Measurements from ENCODE around the gene LRP5. TPM values are rescaled to one million over a fixed set of nuclear protein-coding genes. Genes with fewer than 3 reads are reported as not detected.
"Not testable (repeated sequence)": the region's sequence is repeated elsewhere in the genome, so short reads cannot be mapped to it uniquely, and the experiment has no call there.

Gene LRP5
- total and polyA plus RNA-seq, 9 donors: 3.1 to 63.8 (median 47.2) TPM

DNA sequence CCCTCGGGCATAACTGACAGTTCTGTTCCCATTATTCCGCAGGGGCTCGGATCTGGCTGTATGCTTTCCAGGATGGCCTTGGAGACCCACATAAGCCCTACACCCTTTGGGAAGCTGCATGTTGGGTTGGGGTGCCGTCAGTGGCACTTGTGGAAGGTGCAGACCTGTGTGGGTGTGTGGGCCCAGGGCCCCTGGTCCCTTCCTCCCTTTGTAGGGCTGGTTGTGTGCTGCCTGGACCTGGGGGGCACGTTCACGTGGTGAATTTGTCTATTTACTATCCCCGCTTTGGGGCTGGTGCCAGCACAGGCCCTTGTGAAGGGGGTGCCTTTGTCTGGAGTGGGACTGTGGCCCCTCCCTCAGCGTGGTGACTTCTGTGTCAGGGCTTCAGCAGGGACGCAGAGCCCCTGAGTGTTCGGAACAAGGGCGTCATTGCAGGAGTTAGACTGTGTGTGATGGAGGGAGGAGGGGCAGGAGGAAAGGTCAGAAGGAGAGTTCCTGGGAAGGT, 133.2 kb downstream of the LRP5 start:
- TF ChIP-seq EP300 (IDR thresholded peaks at IDR 0.05): no peak
- TF ChIP-seq, protein P1, sequence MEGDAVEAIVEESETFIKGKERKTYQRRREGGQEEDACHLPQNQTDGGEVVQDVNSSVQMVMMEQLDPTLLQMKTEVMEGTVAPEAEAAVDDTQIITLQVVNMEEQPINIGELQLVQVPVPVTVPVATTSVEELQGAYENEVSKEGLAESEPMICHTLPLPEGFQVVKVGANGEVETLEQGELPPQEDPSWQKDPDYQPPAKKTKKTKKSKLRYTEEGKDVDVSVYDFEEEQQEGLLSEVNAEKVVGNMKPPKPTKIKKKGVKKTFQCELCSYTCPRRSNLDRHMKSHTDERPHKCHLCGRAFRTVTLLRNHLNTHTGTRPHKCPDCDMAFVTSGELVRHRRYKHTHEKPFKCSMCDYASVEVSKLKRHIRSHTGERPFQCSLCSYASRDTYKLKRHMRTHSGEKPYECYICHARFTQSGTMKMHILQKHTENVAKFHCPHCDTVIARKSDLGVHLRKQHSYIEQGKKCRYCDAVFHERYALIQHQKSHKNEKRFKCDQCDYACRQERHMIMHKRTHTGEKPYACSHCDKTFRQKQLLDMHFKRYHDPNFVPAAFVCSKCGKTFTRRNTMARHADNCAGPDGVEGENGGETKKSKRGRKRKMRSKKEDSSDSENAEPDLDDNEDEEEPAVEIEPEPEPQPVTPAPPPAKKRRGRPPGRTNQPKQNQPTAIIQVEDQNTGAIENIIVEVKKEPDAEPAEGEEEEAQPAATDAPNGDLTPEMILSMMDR (IDR thresholded peaks at IDR 0.05): no peak
- no peak for DNase-seq
- Histone ChIP-seq H3K9me3 (no peaks in the 10 kb centered on the region), H3K36me3 (no peaks in the 10 kb centered on the region), H3K4me1 (ENCODE audit: insufficient read depth) (no peaks in the 10 kb centered on the region), H3K4me3 (no peak overlapping the region), H3K27me3 (no peaks in the 10 kb centered on the region), H3K27ac (no peak overlapping the region)
- intact Hi-C loops (cut with DNase I): loop anchor here (2.0 to 10.0 kb wide), 5 partner anchors 51 to 231 kb away; partner anchors contain the start of genes KMT5B (in 1 of the 4) and LRP5 (in 1 of the 4)
- WGBS, 3 donors: 88 to 89% (median 89%) methylated on average over 11 of the region's 11 CpGs

DNA sequence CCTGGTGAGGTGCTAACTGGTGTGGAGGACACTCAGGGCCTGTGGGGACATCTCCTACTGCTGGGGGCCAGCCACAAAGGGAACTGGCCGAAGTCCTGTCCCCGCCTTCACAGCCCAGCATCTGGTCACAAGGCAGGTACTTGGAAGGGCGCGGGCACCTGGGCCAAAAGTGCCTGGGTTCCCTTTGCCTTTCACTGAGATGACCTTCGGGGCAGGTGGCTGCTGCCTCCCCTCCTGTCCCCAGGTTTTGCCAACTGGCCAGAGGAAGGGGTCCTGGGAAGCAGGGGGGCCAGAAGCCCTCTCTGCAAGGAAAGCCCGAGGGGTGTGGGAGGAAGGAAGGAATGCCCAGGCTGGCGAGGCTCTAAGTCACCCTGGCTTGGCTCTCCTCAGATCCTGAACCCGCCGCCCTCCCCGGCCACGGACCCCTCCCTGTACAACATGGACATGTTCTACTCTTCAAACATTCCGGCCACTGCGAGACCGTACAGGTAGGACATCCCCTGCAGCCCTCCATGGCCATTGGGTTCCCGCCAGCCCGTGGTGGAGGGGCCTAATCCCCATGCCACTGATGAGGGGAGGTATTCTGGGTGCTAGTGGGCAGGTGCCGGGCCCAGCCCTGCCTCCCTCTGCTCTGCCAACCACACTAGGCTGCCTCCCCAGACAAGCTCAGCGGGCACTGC, 133.8 kb downstream of the LRP5 start:
- no peak for DNase-seq
- H3K36me3 ChIP-seq: no peaks in the 10 kb centered on the region
- H3K4me1 ChIP-seq (ENCODE audit: insufficient read depth): no peaks in the 10 kb centered on the region
- H3K27me3 ChIP-seq: no peaks in the 10 kb centered on the region
- H3K4me3 ChIP-seq: no peak overlapping the region
- TF ChIP-seq EP300 (IDR thresholded peaks at IDR 0.05) (no peak), POLR2A (IDR thresholded peaks at IDR 0.05) (no peak)
- TF ChIP-seq, protein P1 (IDR thresholded peaks at IDR 0.05): no peak
- no peaks in the 10 kb centered on the region for H3K9me3 ChIP-seq
- H3K27ac ChIP-seq: no peak overlapping the region
- intact Hi-C loops (cut with DNase I): loop anchor here (2.0 to 10.0 kb wide), 5 partner anchors 51 to 231 kb away; partner anchors contain the start of genes KMT5B (in 1 of the 4) and LRP5 (in 1 of the 4)
- 88 to 90% (median 89%) methylated on average over 18 of the region's 18 CpGs for WGBS, 3 donors

DNA sequence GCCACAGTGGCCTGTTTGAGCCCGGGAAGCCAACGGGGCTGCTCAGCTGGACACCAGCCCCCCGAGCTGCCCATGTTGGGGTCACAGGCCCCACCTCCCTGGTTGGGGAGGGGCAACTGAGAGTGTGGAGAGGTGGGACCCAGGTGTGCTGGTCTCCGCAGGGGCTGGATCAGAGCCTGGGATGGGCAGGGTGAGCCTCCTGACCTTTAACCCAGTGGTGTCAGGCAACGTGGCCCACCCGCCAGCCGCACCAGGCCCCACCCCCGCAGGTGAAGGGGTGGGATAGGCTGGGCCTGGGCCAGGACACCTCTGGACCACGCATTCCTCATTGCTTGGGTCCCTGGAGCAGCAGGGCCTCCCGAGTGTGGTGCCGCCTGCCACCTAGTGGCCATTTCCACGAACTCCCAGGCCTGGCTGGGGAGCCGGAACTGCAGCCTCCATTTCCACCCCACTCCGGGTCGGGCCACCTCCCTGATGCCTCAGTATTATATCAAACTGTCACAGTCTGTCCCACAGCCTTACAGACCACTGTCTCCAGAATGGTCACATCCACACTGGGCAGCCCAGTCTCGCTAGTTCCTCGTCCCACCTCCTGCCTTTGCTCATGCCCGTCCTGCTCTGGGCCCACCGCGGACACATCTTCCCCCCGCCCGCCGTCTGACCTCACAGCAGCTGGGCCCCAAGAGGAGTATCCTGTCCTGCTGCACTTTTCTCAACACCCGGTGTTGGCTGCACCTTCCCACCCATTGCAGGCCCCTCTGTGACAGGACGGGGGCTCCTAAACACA, 134.8 kb downstream of the LRP5 start:
- Histone ChIP-seq H3K9me3 (no peaks in the 10 kb centered on the region), H3K4me3 (no peak overlapping the region), H3K27ac (no peak overlapping the region), H3K36me3 (no peaks in the 10 kb centered on the region), H3K4me1 (ENCODE audit: insufficient read depth) (no peaks in the 10 kb centered on the region), H3K27me3 (no peaks in the 10 kb centered on the region)
- intact Hi-C loops (cut with DNase I): loop anchor here (2.0 to 10.0 kb wide), 5 partner anchors 52 to 232 kb away; partner anchors contain the start of genes KMT5B (in 1 of the 4) and LRP5 (in 1 of the 4)
- no peak for TF ChIP-seq EP300 (IDR thresholded peaks at IDR 0.05)
- TF ChIP-seq POLR2A (IDR thresholded peaks at IDR 0.05): no peak
- TF ChIP-seq, protein P1 (IDR thresholded peaks at IDR 0.05): peak; percentile 86 to 92 (median 90)
- DNase-seq: peak; percentile 71 to 87 (median 84)
- WGBS, 3 donors: 40 to 51% (median 41%) methylated on average over 22 to 25 of the region's 25 CpGs

DNA sequence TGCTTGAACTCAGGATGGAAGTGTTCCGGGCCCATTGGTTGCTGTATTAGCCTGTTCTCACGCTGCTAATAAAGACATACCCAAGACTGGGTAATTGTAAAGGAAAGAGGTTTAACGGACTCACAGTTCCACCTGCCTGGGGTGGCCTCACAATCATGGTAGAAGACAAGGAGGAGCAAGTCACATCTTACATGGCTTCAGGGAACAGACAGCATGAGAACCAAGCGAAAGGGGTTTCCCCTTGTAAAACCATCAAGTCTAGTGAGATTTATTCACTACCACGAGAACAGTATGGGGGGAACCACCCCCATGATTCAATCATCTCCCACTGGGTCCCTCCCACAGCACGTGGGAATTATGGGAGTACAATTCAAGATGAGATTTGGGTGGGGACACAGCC, 135.5 kb downstream of the LRP5 start:
- intact Hi-C loops (cut with DNase I): loop anchor here (2.0 to 10.0 kb wide), 5 partner anchors 53 to 233 kb away; partner anchors contain the start of genes KMT5B (in 1 of the 4) and LRP5 (in 1 of the 4)
- not testable (repeated sequence) for H3K27me3 ChIP-seq; H3K36me3 ChIP-seq; H3K4me1 ChIP-seq (ENCODE audit: insufficient read depth); H3K27ac ChIP-seq; DNase-seq; H3K9me3 ChIP-seq; H3K4me3 ChIP-seq
- WGBS, 3 donors: 69 to 79% (median 78%) methylated on average over 6 of the region's 6 CpGs

Measured in ovary (tissue), 9 donors.